Measurements from ENCODE around the gene ENPP6. TPM values are rescaled to one million over a fixed set of nuclear protein-coding genes. Genes with fewer than 3 reads are reported as not detected.

The ENPP6 gene
- total and polyA plus RNA-seq, 2 of the 13 experiments (the other 11 are each of a cell fraction or from before 2014, with no cell fraction given): not detected

GRCh38 chr4:184148738-184149637 is 68.7 kb downstream of the ENPP6 start:
- POLR2A ChIA-PET: no interaction called here
- no peak overlapping the region for H3K4me3 ChIP-seq (replicated peaks in 1 of 3; ENCODE audit: insufficient read depth in 1 of 3, low read depth in 2 of 3, low read length in 3 of 3)
- DNase-seq (ENCODE audit: low spot score) (no peak), FAIRE-seq (no peak), ATAC-seq (no peak)
- H3K9ac ChIP-seq (ENCODE audit: insufficient read depth, low read depth, low read length): no peak overlapping the region
- H3K27ac ChIP-seq (ENCODE audit: extremely low read length, insufficient read depth, low read length): no peak overlapping the region
- TF ChIP-seq NFYC (CRISPR knock-in tag; IDR thresholded peaks at IDR 0.05) (no peak), STAT5B (CRISPR knock-in tag; IDR thresholded peaks at IDR 0.05) (no peak), FOXA1 (IDR thresholded peaks at IDR 0.05) (no peak), FOXA1 (CRISPR knock-in tag; IDR thresholded peaks at IDR 0.05) (no peak), ZNF746 (CRISPR knock-in tag; IDR thresholded peaks at IDR 0.05) (no peak), ZKSCAN5 (CRISPR knock-in tag; IDR thresholded peaks at IDR 0.05) (no peak), POGK (CRISPR knock-in tag; conservative IDR thresholded peaks at IDR 0.05) (no peak), ZNF441 (CRISPR knock-in tag; IDR thresholded peaks at IDR 0.05; ENCODE audit: borderline replicate concordance) (no peak), CREM (IDR thresholded peaks at IDR 0.05) (no peak), CREM (CRISPR knock-in tag; IDR thresholded peaks at IDR 0.05) (no peak), GRHL1 (CRISPR knock-in tag; conservative IDR thresholded peaks at IDR 0.05) (no peak), RFX3 (CRISPR knock-in tag; IDR thresholded peaks at IDR 0.05) (no peak)
- TF ChIP-seq, protein P1, sequence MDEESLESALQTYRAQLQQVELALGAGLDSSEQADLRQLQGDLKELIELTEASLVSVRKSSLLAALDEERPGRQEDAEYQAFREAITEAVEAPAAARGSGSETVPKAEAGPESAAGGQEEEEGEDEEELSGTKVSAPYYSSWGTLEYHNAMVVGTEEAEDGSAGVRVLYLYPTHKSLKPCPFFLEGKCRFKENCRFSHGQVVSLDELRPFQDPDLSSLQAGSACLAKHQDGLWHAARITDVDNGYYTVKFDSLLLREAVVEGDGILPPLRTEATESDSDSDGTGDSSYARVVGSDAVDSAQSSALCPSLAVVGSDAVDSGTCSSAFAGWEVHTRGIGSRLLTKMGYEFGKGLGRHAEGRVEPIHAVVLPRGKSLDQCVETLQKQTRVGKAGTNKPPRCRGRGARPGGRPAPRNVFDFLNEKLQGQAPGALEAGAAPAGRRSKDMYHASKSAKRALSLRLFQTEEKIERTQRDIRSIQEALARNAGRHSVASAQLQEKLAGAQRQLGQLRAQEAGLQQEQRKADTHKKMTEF (CRISPR knock-in tag; IDR thresholded peaks at IDR 0.05): no peak
- H3K36me3 ChIP-seq (replicated peaks in 1 of 2; ENCODE audit: control insufficient read depth in 1 of 2, insufficient read depth in 2 of 2, low read length in 2 of 2): no peaks in the 10 kb centered on the region
- no peak overlapping the region for H3K4me2 ChIP-seq (ENCODE audit: low read depth, low read length)
- no peaks in the 10 kb centered on the region for H4K20me1 ChIP-seq (ENCODE audit: insufficient read depth, low read length)
- in situ Hi-C loops (cut with HindIII; ENCODE audit: extremely low pct_ligation_motif_present, low pct_unique_long_range_greater_than_20kb) (no loop called here), intact Hi-C loops (cut with micrococcal nuclease; ENCODE audit: unreplicated experiment) (no loop called here)
- H3K9me3 ChIP-seq (ENCODE audit: low read length): no peaks in the 10 kb centered on the region
- CTCF ChIA-PET (ENCODE audit: low intra/inter-chr PET ratio, low total read pairs): no interaction called here
- H2AFZ ChIP-seq (ENCODE audit: low read length): no peak overlapping the region
- H3K27me3 ChIP-seq (ENCODE audit: control insufficient read depth in 1 of 2, insufficient read depth in 2 of 2, low read length in 2 of 2): peaks cover 1 to 9% of the 10 kb centered on the region in 2 experiments; a peak in 1 of 5 replicates
- H3K79me2 ChIP-seq (ENCODE audit: insufficient read depth, low read length): no peaks in the 10 kb centered on the region
- WGBS (ENCODE audit: low lambda C conversion rate): 39% methylated on average over 4 of the region's 4 CpGs
- no TSS peak for BruUV-seq (replicated peaks)
- H3K4me1 ChIP-seq (ENCODE audit: insufficient read depth, low read length): peaks cover 10% of the 10 kb centered on the region

Measured in HepG2 (cell line).